ENCODE measurements around the gene GATM. TPM values are rescaled to one million over a fixed set of nuclear protein-coding genes. Genes with fewer than 3 reads are reported as not detected.

GATM gene
- total RNA-seq, 1 experiment from 2014 or later: 1.6 TPM

DNA sequence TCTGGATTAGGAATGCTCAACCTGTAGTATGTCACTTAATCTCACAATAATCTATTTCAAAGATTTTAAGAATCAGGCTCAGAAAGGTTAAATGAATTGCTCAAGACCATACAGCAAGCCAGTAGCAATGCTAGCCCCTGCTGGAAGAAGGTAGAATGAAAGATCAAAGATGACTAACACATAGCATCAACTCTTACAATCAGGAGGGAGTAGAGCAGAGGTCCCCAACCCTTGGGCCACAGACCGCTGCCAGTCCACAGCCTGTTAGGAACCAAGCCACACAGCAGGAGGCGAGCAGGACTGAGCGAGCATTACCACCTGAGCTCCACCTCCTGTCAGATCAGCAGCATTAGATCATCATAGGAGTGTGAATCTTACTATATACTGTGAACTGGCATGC, 15.5 kb upstream of the GATM start:
- TF ChIP-seq, protein P1, sequence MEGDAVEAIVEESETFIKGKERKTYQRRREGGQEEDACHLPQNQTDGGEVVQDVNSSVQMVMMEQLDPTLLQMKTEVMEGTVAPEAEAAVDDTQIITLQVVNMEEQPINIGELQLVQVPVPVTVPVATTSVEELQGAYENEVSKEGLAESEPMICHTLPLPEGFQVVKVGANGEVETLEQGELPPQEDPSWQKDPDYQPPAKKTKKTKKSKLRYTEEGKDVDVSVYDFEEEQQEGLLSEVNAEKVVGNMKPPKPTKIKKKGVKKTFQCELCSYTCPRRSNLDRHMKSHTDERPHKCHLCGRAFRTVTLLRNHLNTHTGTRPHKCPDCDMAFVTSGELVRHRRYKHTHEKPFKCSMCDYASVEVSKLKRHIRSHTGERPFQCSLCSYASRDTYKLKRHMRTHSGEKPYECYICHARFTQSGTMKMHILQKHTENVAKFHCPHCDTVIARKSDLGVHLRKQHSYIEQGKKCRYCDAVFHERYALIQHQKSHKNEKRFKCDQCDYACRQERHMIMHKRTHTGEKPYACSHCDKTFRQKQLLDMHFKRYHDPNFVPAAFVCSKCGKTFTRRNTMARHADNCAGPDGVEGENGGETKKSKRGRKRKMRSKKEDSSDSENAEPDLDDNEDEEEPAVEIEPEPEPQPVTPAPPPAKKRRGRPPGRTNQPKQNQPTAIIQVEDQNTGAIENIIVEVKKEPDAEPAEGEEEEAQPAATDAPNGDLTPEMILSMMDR (IDR thresholded peaks at IDR 0.05; ENCODE audit: unreplicated experiment): no peak
- H3K9me3 Mint-ChIP-seq (ENCODE audit: unreplicated experiment): no peaks in the 10 kb centered on the region
- no peak overlapping the region for H3K4me3 Mint-ChIP-seq (ENCODE audit: unreplicated experiment)
- H3K4me1 Mint-ChIP-seq (ENCODE audit: insufficient read depth, unreplicated experiment): no peaks in the 10 kb centered on the region
- peak; percentile 26 for DNase-seq (ENCODE audit: unreplicated experiment)
- intact Hi-C loops (cut with micrococcal nuclease): no loop called here
- ChIA-PET CTCF (interaction anchor here (0.7 to 2.5 kb wide), 5 partner anchors 12 to 229 kb away, joined by 3 to 11 read pairs (median 3); no protein-coding TSS in a partner anchor), POLR2A (no interaction called here)
- H3K36me3 Mint-ChIP-seq (ENCODE audit: insufficient read depth, unreplicated experiment): no peaks in the 10 kb centered on the region
- H3K27ac Mint-ChIP-seq (ENCODE audit: low read depth, unreplicated experiment): no peak overlapping the region
- no TSS peak for BruUV-seq (replicated peaks)
- peaks cover 32% of the 10 kb centered on the region for H3K27me3 Mint-ChIP-seq (ENCODE audit: insufficient read depth, unreplicated experiment)

DNA sequence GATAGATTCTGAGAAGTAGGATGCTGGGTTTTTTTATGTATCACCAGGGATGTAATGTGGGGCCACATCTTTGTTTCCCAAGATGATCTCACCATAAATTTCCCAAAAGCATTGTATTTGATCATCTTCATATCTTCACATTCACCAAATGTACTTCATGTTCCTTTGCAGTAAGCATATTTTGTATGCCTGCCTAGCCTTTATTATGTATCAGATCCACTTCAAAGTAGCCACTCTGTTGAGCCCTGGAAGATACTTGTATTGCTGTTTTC, 14.2 kb upstream of the GATM start:
- H3K36me3 Mint-ChIP-seq (ENCODE audit: insufficient read depth, unreplicated experiment): no peaks in the 10 kb centered on the region
- intact Hi-C loops (cut with micrococcal nuclease): no loop called here
- H3K4me1 Mint-ChIP-seq (ENCODE audit: insufficient read depth, unreplicated experiment): no peaks in the 10 kb centered on the region
- peaks cover 32% of the 10 kb centered on the region for H3K27me3 Mint-ChIP-seq (ENCODE audit: insufficient read depth, unreplicated experiment)
- no TSS peak for BruUV-seq (replicated peaks)
- no peaks in the 10 kb centered on the region for H3K9me3 Mint-ChIP-seq (ENCODE audit: unreplicated experiment)
- ChIA-PET POLR2A (interaction anchor here (0.6 to 1.2 kb wide), 2 partner anchors 36 to 113 kb away, joined by 3 to 6 read pairs; no protein-coding TSS in a partner anchor), CTCF (interaction anchor here (0.6 to 2.5 kb wide), 5 partner anchors 10 to 398 kb away, joined by 3 to 11 read pairs (median 4); no protein-coding TSS in a partner anchor)
- no peak overlapping the region for H3K4me3 Mint-ChIP-seq (ENCODE audit: unreplicated experiment)
- no peak overlapping the region for H3K27ac Mint-ChIP-seq (ENCODE audit: low read depth, unreplicated experiment)
- no peak for DNase-seq (ENCODE audit: unreplicated experiment)
- TF ChIP-seq, protein P1 (IDR thresholded peaks at IDR 0.05; ENCODE audit: unreplicated experiment): no peak

DNA sequence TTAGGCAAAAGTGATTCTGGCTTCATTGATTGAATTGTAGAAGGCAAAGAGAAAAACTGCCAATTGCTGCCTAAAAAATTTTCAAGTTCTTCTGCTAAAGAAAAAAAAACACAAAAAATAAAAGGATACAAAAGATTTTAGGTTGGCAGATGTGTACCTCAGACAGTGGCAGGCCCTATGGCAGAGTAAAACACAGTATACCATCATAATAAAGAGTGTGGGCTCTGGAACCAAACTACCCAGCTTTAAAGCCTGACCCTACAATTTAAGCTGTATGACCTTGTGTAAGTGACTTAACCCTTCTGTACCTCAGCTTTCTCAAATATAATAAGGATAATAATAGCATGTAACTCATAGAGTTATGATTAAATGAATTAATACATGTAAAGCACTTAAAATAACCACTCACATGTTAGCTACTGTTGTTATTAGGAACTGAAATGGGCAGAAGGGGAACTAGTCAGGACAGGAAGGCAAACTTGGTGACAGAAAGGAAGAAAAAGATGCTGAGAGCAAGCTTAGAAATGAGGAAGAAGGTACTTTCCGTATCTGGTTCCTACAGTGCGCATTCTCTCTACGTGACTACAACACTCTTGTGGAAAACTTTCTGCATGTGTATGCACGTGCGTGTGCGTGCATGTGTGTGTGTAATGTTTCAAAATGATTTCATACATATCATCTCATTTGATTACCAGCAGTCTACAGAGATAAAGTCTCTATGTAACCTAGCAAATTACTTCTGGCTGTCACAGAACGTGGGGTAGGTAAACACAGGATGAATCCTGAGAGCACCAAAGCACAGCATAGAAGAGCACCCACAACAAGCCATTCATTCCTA, 13.6 kb upstream of the GATM start:
- intact Hi-C loops (cut with micrococcal nuclease): no loop called here
- BruUV-seq (replicated peaks): no TSS peak
- Mint-ChIP-seq H3K4me1 (ENCODE audit: insufficient read depth, unreplicated experiment) (peaks cover 4% of the 10 kb centered on the region), H3K4me3 (ENCODE audit: unreplicated experiment) (no peak overlapping the region), H3K9me3 (ENCODE audit: unreplicated experiment) (no peaks in the 10 kb centered on the region), H3K27me3 (ENCODE audit: insufficient read depth, unreplicated experiment) (peaks cover 37% of the 10 kb centered on the region), H3K36me3 (ENCODE audit: insufficient read depth, unreplicated experiment) (no peaks in the 10 kb centered on the region), H3K27ac (ENCODE audit: low read depth, unreplicated experiment) (no peak overlapping the region)
- CTCF ChIA-PET: interaction anchor here (0.6 to 2.5 kb wide), 8 partner anchors 7 to 274 kb away, joined by 3 to 11 read pairs (median 4); a partner anchor contains a TSS
- TF ChIP-seq, protein P1 (IDR thresholded peaks at IDR 0.05; ENCODE audit: unreplicated experiment): no peak
- POLR2A ChIA-PET: interaction anchor here (0.5 to 1.2 kb wide), 2 partner anchors 113 to 198 kb away, joined by 6 read pairs; no protein-coding TSS in a partner anchor
- DNase-seq (ENCODE audit: unreplicated experiment): no peak

DNA sequence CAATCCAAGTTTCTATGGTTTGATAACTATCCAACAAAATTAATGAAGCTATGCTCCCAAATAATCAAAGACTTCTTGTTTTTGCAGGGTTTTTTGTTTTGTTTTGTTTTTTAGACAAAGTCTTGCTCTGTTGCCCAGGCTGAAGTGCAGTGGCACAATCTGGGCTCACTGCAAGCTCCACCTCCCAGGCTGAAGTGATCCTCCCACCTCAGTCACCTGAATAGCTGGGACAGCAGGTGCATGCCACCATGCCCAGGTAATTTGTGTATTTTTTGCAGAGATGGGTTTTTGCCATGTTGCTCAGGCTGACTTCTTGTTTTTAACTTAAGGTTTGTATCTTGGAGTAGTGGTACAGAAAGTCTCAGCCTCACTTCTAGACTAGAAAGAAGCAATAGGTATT, 11.0 kb upstream of the GATM start:
- POLR2A ChIA-PET: interaction anchor here (1.3 to 1.7 kb wide), 2 partner anchors 9 to 17 kb away, joined by 3 read pairs; no protein-coding TSS in a partner anchor
- BruUV-seq (replicated peaks): no TSS peak
- H3K4me1 Mint-ChIP-seq (ENCODE audit: insufficient read depth, unreplicated experiment): peaks cover 11% of the 10 kb centered on the region
- CTCF ChIA-PET: interaction anchor here (1.0 to 1.5 kb wide), 2 partner anchors 68 to 225 kb away, joined by 3 to 4 read pairs; no protein-coding TSS in a partner anchor
- H3K4me3 Mint-ChIP-seq (ENCODE audit: unreplicated experiment): no peak overlapping the region
- intact Hi-C loops (cut with micrococcal nuclease): no loop called here
- TF ChIP-seq, protein P1 (IDR thresholded peaks at IDR 0.05; ENCODE audit: unreplicated experiment): no peak
- no peaks in the 10 kb centered on the region for H3K9me3 Mint-ChIP-seq (ENCODE audit: unreplicated experiment)
- peaks cover 32% of the 10 kb centered on the region for H3K27me3 Mint-ChIP-seq (ENCODE audit: insufficient read depth, unreplicated experiment)
- H3K36me3 Mint-ChIP-seq (ENCODE audit: insufficient read depth, unreplicated experiment): no peaks in the 10 kb centered on the region
- DNase-seq (ENCODE audit: unreplicated experiment): no peak
- no peak overlapping the region for H3K27ac Mint-ChIP-seq (ENCODE audit: low read depth, unreplicated experiment)

Data from MCF 10A (cell line).